Upper lobe of left lung (tissue), 4 donors: ENCODE measurements around the gene EVC.

Experiments
- POLR2A ChIP-seq, 4 donors: fragments of 450-650 bp; IDR thresholded peaks; one replicate each; pipeline ENCODE4 v1.5.1; 2016 to 2017; ENCODE audit warnings: antibody characterized with exemption in 4 of 4, mild to moderate bottlenecking in 2 of 4
- TF ChIP-seq, protein P1 (sequence below), 6 experiments: fragments of 450-650 bp in 4 of 6; fragments of 200-600 bp in 2 of 6; sonication (generic) in 2 of 6; IDR thresholded peaks; one replicate each; pipeline ENCODE4 v1.5.1; 2016 to 2019; ENCODE audit warnings: antibody characterized with exemption in 6 of 6

DNA sequence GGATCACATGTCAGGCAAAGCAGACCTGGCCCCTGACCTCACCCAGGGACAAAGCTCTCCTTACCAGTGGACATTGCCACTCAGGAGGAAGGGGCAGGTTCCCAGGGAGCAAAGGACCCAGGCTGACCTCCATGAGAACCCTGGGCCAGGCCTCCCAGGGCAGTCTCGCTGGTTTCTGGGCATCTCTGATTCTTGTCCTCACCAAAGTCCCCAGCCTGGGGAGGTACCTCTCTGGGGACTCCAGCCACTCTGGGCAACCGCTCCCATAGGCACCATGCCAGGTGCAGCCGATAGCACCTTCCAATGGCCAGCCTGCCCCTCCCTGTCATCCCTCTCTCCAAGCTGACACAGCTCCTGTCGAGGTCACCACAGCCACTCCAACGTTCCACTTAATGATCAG is 10.5 kb upstream of the EVC start:
- TF ChIP-seq, protein P1, sequence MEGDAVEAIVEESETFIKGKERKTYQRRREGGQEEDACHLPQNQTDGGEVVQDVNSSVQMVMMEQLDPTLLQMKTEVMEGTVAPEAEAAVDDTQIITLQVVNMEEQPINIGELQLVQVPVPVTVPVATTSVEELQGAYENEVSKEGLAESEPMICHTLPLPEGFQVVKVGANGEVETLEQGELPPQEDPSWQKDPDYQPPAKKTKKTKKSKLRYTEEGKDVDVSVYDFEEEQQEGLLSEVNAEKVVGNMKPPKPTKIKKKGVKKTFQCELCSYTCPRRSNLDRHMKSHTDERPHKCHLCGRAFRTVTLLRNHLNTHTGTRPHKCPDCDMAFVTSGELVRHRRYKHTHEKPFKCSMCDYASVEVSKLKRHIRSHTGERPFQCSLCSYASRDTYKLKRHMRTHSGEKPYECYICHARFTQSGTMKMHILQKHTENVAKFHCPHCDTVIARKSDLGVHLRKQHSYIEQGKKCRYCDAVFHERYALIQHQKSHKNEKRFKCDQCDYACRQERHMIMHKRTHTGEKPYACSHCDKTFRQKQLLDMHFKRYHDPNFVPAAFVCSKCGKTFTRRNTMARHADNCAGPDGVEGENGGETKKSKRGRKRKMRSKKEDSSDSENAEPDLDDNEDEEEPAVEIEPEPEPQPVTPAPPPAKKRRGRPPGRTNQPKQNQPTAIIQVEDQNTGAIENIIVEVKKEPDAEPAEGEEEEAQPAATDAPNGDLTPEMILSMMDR (IDR thresholded peaks at IDR 0.05) = no peak
- TF ChIP-seq POLR2A (IDR thresholded peaks at IDR 0.05) = no peak
